Left renal cortex interstitium (tissue), 4 donors: ENCODE results near the gene UBTF. TPM values are rescaled to one million over a fixed set of nuclear protein-coding genes. Genes with fewer than 3 reads are reported as not detected.

ENCODE experiments used
- DNase-seq, 4 donors: peaks; one replicate each; pipeline ENCODE4 v3.0.0-alpha.2; 2013; ENCODE audit warnings: low read depth in 4 of 4, low spot score in 2 of 4, missing footprints in 1 of 4
- polyA plus RNA-seq, 4 donors: library from polyadenylated mRNA; unstranded; fragments of 120-200 nt; gene quantifications; one replicate each; pipeline ENCODE4 v1.2.1, GENCODE V29; 2013; ENCODE audit not compliant: insufficient read length in 4 of 4

UBTF gene
- polyA plus RNA-seq, 4 donors = 124 to 142 (median 130) TPM

DNA sequence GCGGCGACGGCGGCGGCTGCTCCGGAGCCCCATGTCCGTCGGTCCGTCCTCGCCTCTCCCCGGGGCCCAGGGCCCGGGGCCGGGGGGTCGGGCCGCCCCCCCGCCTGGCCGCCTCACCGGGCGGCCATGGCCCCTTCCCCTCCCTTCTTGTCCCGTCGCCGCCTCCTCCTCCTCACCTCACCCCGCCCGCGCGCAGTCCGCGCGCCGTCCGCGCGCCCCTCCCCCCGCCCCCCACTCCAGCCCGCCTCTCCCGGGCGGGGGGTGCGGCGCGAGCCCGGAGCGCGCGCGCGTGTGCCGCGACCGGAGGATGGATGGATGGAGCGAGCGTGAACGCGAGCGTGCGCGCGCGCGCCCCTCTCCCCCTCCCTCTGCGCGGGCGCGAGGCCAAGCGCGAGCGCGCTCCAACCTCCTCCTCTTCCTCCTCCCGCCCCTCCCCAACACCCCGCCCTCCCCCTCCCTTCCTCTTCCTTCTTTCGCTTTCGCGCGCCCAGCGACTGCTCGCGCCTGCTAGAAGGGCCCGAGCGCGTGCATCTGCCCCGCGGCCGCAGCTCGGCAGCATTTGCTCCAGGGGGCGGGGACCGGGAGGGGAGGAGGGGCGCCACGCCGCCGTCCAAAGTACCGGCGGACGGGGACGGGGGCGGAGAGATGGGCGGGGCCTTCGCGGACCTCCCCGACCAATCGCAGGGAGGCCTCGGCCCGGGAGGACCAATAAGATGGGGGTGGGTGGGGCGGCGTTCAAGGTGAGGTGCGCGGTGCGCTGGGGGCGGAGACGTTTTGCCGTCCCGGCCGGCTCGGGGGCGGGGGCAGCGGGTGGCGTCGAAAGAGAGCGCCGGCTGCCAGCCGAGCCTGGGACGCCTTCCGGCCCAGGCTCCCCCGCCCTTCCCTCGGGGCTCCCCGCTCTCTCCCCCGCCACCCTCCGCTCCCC, 19.7 kb downstream of the UBTF start, which contains the start of gene ATXN7L3:
ATXN7L3 (minus strand) TSS at position 332 of the 925 bp plus-strand sequence. CDS start 1,814 bp downstream, outside the sequence.
- DNase-seq = peak in 3 of 4 donors; percentile 87 to 95 (median 95)

DNA sequence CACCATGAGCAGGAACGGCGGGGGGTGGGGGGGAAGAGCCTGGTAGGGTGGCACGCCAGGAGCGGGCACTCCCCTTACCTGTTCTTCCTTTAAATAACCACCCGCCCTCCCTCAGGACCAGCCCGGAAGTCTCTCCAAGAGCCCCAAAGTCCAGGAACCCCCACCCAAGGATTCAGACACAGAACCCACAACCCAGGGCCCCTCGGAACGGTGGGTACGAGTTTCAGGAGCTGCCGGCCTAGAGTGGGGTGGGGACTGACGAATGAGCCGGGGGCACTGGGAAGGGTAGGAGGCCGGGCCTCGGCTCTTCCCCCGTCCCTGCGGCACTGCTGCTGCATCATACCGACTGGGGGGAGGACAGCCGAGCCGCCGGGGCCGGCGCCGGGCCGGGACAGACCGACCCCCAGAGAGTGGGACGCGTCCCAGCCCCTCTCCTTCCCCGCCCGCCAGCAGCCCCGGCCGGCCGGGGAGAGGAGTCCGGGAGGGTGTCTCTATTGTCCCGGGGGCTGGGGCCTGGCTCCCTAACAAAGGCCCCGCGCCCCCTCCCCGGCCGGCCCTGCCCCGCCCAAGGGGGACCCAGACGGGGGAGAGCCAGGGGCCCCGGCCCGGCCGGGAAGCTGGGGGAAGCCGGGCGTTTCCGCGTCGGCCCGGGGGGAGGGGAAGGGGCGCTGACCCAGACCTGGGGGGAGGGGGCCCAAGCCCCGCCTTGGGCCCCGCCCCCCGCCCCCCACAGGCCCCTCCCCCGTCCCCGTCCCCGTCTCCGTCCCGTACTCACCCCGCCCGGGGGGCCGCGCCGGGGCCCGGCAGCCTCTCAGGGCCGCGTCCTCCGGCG, 20.5 kb downstream of the UBTF start:
- DNase-seq = peak in 2 of 4 donors; percentile 17 to 32

- no peak for DNase-seq
These were observed 21.3 kb downstream of the UBTF start for GRCh38 chr17:44197980-44198720.

DNA sequence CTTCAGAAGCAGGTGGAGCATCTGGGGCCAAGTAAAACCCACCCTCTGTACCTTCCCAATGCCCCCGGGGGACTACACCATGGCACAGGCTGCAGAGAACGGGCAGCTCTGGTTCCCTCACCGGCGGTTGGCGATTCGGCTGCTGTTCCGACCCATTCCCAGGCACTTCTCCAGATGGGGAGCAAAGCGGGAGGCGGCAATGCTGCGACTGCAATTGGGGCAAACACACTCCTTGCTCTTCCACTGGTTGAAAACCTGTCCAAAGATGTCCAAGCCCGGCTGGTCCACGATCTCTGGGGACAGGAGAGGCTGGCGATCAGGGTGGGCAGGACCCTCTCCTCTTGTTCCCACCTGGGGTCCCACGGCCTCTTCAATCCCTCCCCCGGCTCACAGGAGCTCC, 22.4 kb downstream of the UBTF start:
- DNase-seq = no peak

DNA sequence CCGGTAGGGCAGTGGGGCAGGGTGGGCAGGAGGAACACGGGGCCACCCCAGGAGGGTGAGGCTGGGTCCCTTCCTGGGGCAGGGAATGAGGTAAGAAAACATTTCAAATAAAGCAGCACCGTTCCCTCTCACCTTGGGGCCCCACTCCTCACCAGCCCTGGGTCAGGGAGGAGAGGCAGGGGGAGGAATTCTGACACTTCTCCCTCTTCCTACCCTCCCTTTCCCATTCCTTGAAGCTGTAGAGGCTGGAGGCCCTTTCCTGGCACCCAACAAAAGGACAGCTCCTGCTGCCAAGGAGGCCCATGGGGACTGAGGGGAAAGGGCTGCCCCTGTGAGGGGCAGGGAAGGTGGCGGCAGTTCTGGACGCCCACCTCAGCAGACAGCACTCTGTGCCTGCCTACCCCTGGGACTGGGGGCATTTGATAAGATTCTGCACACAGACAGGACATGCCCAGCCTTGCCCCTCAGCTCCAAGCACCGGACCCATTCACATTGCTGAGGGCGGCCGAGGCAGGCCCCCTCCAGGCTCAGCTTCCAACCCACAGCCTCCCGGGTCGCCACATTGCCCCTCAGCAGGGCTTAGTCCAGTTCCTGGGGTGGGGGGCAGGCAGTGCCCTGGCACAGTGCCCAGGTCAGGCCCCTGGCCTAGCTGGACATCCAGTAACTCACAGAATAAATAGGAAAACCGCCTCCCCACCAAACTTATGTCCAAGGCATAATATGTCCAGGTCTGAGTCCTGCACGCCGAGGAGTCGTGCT, 26.0 kb downstream of the UBTF start:
- DNase-seq = no peak

- no peak for DNase-seq
These were observed 26.7 kb downstream of the UBTF start for GRCh38 chr17:44192750-44193149.

DNA sequence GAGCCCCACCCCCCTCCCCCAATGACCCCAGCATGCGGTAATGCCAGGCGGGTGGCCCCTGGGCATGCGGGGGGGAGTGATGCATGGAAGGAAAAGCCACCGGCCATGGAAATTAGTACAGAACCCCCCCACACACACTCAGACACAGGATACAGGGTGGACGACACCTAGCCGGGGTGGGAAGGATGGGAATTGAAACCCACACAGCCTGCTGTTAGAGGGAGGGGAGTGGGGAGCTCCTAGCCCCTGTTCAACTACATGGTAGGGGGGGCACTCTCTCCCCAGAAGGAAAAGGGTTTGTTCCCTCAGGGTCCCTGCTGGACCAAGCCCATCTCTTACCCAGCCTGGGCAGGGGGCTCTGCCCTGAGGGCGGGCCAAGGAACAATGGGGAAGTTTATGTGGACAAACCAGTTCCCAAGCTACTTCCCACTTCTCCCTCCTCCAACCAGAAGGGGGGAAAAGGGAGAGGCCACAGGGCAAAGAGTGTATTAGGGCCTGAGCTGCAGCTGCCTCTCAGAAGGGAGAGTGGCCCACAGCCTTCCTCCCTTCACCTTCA, 27.5 kb downstream of the UBTF start:
- no peak for DNase-seq

- no peak for DNase-seq
These were observed 28.1 kb downstream of the UBTF start for GRCh38 chr17:44191369-44191768.

DNA sequence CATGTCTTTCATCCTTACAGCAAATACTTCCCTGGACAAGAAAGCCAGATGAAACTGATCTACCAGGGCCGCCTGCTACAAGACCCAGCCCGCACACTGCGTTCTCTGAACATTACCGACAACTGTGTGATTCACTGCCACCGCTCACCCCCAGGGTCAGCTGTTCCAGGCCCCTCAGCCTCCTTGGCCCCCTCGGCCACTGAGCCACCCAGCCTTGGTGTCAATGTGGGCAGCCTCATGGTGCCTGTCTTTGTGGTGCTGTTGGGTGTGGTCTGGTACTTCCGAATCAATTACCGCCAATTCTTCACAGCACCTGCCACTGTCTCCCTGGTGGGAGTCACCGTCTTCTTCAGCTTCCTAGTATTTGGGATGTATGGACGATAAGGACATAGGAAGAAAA, 29.0 kb downstream of the UBTF start:
- no peak for DNase-seq

GRCh38 chr17:44188576-44189403, 30.7 kb downstream of the UBTF start:
- DNase-seq = no peak

DNA sequence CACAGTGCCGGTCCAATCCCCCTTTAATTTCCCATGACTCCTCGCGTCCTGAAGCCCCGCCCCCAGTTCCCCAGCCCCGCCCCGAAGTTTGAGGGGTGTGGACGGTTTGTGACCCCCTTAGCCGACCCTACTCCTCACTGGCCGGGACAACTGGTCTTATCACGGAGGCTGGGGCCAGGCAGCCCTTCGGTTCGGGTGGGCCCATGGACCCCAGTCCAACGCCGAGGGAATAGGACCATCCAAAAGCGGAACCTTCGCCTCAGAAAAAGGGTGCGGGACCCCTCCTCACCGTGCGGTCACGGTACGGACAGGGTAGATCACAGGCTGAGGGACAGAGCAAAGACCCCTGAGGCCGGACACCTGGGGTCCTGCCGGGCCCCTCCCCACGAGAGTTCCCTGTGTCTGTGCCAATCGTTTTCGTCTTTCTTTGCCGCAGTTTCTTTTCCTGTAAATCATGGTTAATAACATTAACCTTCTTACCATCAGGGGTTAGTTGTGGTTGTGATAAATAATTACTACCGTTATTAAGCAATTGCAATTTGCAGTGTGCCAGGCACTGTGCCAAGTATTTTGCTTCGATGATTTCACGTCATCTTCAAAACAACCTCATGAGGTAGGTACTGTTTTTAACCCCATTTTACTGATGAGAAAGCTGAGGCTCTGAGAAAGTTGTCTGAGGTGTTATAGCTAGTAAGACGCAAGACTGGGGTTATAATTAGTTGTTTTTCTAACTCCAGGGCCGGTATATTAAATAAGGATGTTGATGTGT, 32.2 kb downstream of the UBTF start:
- DNase-seq = no peak

DNA sequence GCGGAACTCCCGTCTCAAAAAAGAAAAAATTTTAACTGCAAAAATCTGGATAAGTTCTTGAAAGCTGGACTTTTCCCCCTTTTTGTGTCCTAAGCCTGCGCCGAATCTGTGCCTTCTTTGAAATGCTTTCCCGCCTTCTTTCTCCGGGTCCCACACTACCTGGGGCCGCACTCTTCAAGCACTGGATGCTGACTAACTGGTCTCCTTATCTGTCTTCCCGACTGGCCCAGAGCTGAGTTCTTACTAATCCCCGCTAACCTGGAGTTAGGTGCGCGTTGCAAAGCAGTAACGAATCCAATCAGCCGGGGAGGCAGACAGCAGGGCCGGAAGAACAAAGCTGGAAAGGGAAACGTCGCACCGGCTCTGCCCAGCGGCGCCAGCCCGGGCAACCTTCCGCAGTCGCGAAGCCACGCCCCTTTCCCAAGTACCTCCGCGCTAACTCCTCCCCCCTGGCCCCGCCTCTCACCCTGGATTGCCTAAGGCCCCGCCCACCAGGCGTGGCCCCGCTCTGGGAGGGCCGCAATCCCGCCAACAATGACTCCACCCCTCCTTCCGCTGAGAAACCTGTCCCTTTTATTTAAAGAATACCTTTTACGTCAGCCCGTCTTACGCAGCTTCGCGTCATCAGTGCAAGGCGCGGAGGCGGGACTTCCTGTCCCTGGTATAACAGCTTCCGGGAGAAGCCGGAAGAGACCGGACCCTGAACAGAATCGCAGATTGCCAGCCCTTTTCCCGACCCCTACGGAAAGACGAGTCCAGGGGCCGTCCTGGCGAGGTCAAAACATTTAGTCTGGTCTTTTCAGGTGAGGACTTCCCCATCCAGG, 33.0 kb downstream of the UBTF start, which contains the start of gene TMUB2:
TMUB2 (plus strand) TSS at position 666 of the 824 bp plus-strand sequence. CDS start 737 bp downstream, outside the sequence.
- peak; percentile 96 to 99 (median 97) for DNase-seq

DNA sequence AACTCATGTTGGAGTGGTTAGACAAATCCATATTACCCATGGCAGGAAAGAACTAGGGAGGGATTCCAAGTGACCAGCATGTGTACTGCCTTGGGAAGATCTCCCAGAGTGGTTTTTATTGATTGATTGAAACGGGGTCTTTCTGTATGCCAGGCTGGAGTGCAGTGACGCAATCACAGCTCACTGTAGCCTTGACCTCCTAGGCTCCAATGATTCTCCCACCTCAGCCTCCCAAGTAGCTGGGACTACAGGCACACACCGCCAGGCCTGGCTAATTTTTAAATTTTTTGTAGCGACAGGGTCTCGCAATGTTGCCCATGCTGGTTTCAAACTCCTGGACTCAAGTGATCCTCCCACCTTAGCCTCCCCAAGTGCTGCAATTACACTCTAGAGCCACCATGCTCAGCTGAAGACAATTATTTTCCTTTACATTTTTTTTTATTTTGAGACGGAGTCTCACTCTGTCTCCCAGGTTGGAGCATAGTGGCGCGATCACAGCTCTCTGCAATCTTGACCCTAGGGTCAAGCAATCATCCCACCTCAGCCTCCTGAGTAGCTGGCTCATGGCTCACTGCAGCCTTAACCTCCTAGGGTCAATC, 35.2 kb downstream of the UBTF start:
- no peak for DNase-seq

- DNase-seq = no peak
These were observed 36.5 kb downstream of the UBTF start for GRCh38 chr17:44183024-44183423.

- DNase-seq = no peak
These were observed 41.3 kb downstream of the UBTF start for GRCh38 chr17:44178133-44178532.

DNA sequence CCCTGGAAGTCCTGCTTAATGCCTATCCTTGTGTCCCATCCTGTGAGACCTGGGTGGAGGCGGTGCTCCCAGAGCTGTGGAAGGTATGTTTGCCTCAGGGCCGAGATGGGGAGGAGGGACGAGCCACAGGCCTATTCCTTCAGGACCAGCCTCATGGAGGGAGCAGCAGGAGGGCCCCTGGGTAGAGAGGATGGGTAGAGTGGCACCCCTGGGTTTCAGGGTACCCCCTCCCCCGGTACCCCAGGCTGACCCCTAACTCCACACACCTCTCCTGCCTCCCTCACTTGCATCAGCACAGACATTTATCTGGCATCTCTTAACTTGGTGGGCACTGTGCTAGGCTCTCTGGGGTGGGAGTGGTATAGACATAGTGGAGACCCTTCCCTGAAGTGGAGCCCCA, 41.8 kb downstream of the UBTF start:
- no peak for DNase-seq
